Natural killer cell (primary cell): ENCODE results near the gene TRIM32. TPM values are rescaled to one million over a fixed set of nuclear protein-coding genes. Genes with fewer than 3 reads are reported as not detected.

Experiments
- ATAC-seq, 3 donors: fragments of 150-1000 bp in 2 of 3; fragments of 200-7000 bp in 1 of 3; cut with Tn5 transposase; 1 replicate in 1 of 3; 2 replicates in 2 of 3; pipeline ENCODE4 v1.10.0; 2021; ENCODE audit warnings: mild to moderate bottlenecking in 2 of 3, moderate library complexity in 2 of 3
- DNase-seq, 2 donors: peaks; one replicate each; pipeline versions ENCODE4 v3.0.0 to v3.0.0-alpha.2; 2013 to 2021; ENCODE audit warnings: mixed read lengths in 1 of 2
- H3K27ac ChIP-seq: one replicate; pipeline ENCODE4 v1.5.1; 2013; ENCODE audit warnings: mild to moderate bottlenecking, low read length
- H3K27me3 ChIP-seq: one replicate; pipeline ENCODE4 v1.6.1; 2013; ENCODE audit warnings: low read length; ENCODE audit not compliant: control insufficient read depth, insufficient read depth
- H3K36me3 ChIP-seq: one replicate; pipeline ENCODE4 v1.6.1; 2013; ENCODE audit warnings: low read length; ENCODE audit not compliant: control insufficient read depth, insufficient read depth
- H3K4me1 ChIP-seq: one replicate; pipeline ENCODE4 v1.6.1; 2013; ENCODE audit warnings: low read length; ENCODE audit not compliant: control insufficient read depth, insufficient read depth
- H3K4me3 ChIP-seq: one replicate; pipeline ENCODE4 v1.5.1; 2013; ENCODE audit warnings: low read length
- H3K9me3 ChIP-seq: one replicate; pipeline ENCODE4 v1.6.1; 2013; ENCODE audit warnings: low read length; ENCODE audit not compliant: control insufficient read depth, insufficient read depth
- H3K27ac Mint-ChIP-seq, 2 donors: one replicate each; pipeline ENCODE4 v1.8.0; 2022; ENCODE audit warnings: mild to moderate bottlenecking in 2 of 2, mixed read lengths in 2 of 2, moderate library complexity in 1 of 2
- H3K27me3 Mint-ChIP-seq, 2 donors: one replicate each; pipeline ENCODE4 v1.8.0; 2022; ENCODE audit warnings: low read depth in 2 of 2, mixed read lengths in 2 of 2
- H3K36me3 Mint-ChIP-seq: one replicate; pipeline ENCODE4 v1.8.0; 2022; ENCODE audit warnings: mixed read lengths
- H3K4me1 Mint-ChIP-seq, 2 donors: one replicate each; pipeline ENCODE4 v1.8.0; 2022; ENCODE audit warnings: mixed read lengths in 2 of 2
- H3K4me3 Mint-ChIP-seq: one replicate; pipeline ENCODE4 v1.8.0; 2022; ENCODE audit warnings: mild to moderate bottlenecking, moderate library complexity, mixed read lengths
- H3K9me3 Mint-ChIP-seq, 2 donors: one replicate each; pipeline ENCODE4 v1.8.0; 2022; ENCODE audit warnings: mixed read lengths in 2 of 2
- CTCF ChIP-seq: fragments of 200-600 bp; IDR thresholded peaks from one replicate; pipeline ENCODE4 v1.8.0; 2022; ENCODE audit warnings: antibody characterized with exemption
- WGBS: methylation state at CpG from one replicate; pipeline ENCODE4 v1.1.7; 2013; ENCODE audit warnings: missing lambda C conversion rate; ENCODE audit not compliant: insufficient coverage; 5-methylcytosine and 5-hydroxymethylcytosine counted together
- intact Hi-C: fragments of 100-400 bp; cut with micrococcal nuclease; formaldehyde crosslinking; loops from one replicate; pipeline ENCODE4 v1.14.2; 2022
- total RNA-seq, 4 donors: library from RNA; stranded (reverse); fragments of 120-200 nt in 1 of 4; gene quantifications; one replicate each; pipeline versions ENCODE4 v1.2.3 to v1.2.4, GENCODE V29; 2013 to 2022

TRIM32 gene
- total RNA-seq, 3 donors from 2014 or later (not counting 1 experiment from before 2014, with no cell fraction given): 8.1 to 12.6 (median 10.8) TPM

GRCh38 chr9:116706310-116707290 is 19.5 kb downstream of the TRIM32 start:
- no peak for TF ChIP-seq CTCF
- Mint-ChIP-seq H3K36me3 (no peaks in the 10 kb centered on the region), H3K27ac (no peak overlapping the region), H3K4me3 (no peak overlapping the region), H3K4me1 (peaks cover 10 to 11% of the 10 kb centered on the region in 2 donors), H3K27me3 (no peaks in the 10 kb centered on the region), H3K9me3 (no peaks in the 10 kb centered on the region)
- H3K4me1 ChIP-seq: no peaks in the 10 kb centered on the region
- no peaks in the 10 kb centered on the region for H3K9me3 ChIP-seq
- 96% methylated on average over 8 of the region's 8 CpGs for whole genome bisulfite sequencing
- DNase-seq (no peak), ATAC-seq (no peak)
- H3K27me3 ChIP-seq: no peaks in the 10 kb centered on the region
- H3K36me3 ChIP-seq: no peaks in the 10 kb centered on the region
- intact Hi-C loops: no loop called here
- H3K27ac ChIP-seq: no peak overlapping the region
- no peak overlapping the region for H3K4me3 ChIP-seq

GRCh38 chr9:116712781-116713180 is 25.7 kb downstream of the TRIM32 start:
- no peaks in the 10 kb centered on the region for H3K27me3 ChIP-seq
- no peaks in the 10 kb centered on the region for H3K4me1 ChIP-seq
- H3K4me3 ChIP-seq: no peak overlapping the region
- no peaks in the 10 kb centered on the region for H3K4me1 Mint-ChIP-seq
- intact Hi-C loops: no loop called here
- WGBS: 94% methylated on average over 3 of the region's 3 CpGs
- ATAC-seq: no peak
- no peaks in the 10 kb centered on the region for H3K9me3 Mint-ChIP-seq
- DNase-seq: no peak
- H3K36me3 ChIP-seq: no peaks in the 10 kb centered on the region
- H3K27ac ChIP-seq: no peak overlapping the region
- no peak overlapping the region for H3K4me3 Mint-ChIP-seq
- TF ChIP-seq CTCF: no peak
- no peaks in the 10 kb centered on the region for H3K36me3 Mint-ChIP-seq
- H3K27ac Mint-ChIP-seq: no peak overlapping the region
- no peaks in the 10 kb centered on the region for H3K9me3 ChIP-seq
- no peaks in the 10 kb centered on the region for H3K27me3 Mint-ChIP-seq

GRCh38 chr9:116713271-116713670 is 26.2 kb downstream of the TRIM32 start:
- Mint-ChIP-seq H3K27ac (no peak overlapping the region), H3K27me3 (no peaks in the 10 kb centered on the region), H3K36me3 (no peaks in the 10 kb centered on the region), H3K9me3 (no peaks in the 10 kb centered on the region), H3K4me1 (no peaks in the 10 kb centered on the region), H3K4me3 (no peak overlapping the region)
- intact Hi-C loops: no loop called here
- Histone ChIP-seq H3K27me3 (no peaks in the 10 kb centered on the region), H3K4me3 (no peak overlapping the region), H3K4me1 (no peaks in the 10 kb centered on the region), H3K36me3 (no peaks in the 10 kb centered on the region), H3K27ac (no peak overlapping the region), H3K9me3 (no peaks in the 10 kb centered on the region)
- no peak for DNase-seq
- WGBS: 90% methylated on average over 4 of the region's 4 CpGs
- no peak for ATAC-seq
- no peak for TF ChIP-seq CTCF
